GM23248 (cell line): ENCODE measurements around the gene WASHC2A.

Source experiments
- EZH2 ChIP-seq: fragments of 200-600 bp; sonication (generic); IDR thresholded peaks from 2 replicates; pipeline ENCODE4 v1.6.1; 2018; ENCODE audit warnings: antibody characterized with exemption, mild to moderate bottlenecking; ENCODE audit not compliant: insufficient read depth, poor library complexity, severe bottlenecking
- EZH2phosphoT487 ChIP-seq: fragments of 200-600 bp; sonication (generic); IDR thresholded peaks from 2 replicates; pipeline ENCODE4 v1.6.1; 2018; ENCODE audit warnings: antibody characterized with exemption, moderate library complexity, mild to moderate bottlenecking, low read depth; ENCODE audit not compliant: insufficient read depth

- TF ChIP-seq EZH2phosphoT487 (no peak), EZH2 (no peak)
Measured at GRCh38 chr10:50033481-50033880, 34.3 kb upstream of the WASHC2A start.
